ENCODE results near the gene FRMD4B.

- TF ChIP-seq ATOH8 (CRISPR knock-in tag; IDR thresholded peaks at IDR 0.05; ENCODE audit: low read depth) (no peak), HMGXB4 (CRISPR knock-in tag; IDR thresholded peaks at IDR 0.05; ENCODE audit: borderline replicate concordance) (no peak), CBX2 (IDR thresholded peaks at IDR 0.05; ENCODE audit: borderline replicate concordance, low read depth) (no peak), EP300 (IDR thresholded peaks at IDR 0.05) (no peak), KDM1A (IDR thresholded peaks at IDR 0.05; ENCODE audit: low read depth) (no peak), POLR2A (IDR thresholded peaks at IDR 0.05; ENCODE audit: low read length) (no peak), E2F6 (IDR thresholded peaks at IDR 0.05; ENCODE audit: borderline replicate concordance, low read depth) (no peak), RFX5 (IDR thresholded peaks at IDR 0.05) (no peak), RAD21 (conservative IDR thresholded peaks at IDR 0.05 in 1 of 2, IDR thresholded peaks at IDR 0.05 in 1 of 2) (no peak), CHD2 (IDR thresholded peaks at IDR 0.05; ENCODE audit: low read length, partially characterized antibody) (no peak), MAX (IDR thresholded peaks at IDR 0.05) (no peak), POLR2AphosphoS2 (conservative IDR thresholded peaks at IDR 0.05; ENCODE audit: low read length) (no peak)
- TF ChIP-seq, protein P1, sequence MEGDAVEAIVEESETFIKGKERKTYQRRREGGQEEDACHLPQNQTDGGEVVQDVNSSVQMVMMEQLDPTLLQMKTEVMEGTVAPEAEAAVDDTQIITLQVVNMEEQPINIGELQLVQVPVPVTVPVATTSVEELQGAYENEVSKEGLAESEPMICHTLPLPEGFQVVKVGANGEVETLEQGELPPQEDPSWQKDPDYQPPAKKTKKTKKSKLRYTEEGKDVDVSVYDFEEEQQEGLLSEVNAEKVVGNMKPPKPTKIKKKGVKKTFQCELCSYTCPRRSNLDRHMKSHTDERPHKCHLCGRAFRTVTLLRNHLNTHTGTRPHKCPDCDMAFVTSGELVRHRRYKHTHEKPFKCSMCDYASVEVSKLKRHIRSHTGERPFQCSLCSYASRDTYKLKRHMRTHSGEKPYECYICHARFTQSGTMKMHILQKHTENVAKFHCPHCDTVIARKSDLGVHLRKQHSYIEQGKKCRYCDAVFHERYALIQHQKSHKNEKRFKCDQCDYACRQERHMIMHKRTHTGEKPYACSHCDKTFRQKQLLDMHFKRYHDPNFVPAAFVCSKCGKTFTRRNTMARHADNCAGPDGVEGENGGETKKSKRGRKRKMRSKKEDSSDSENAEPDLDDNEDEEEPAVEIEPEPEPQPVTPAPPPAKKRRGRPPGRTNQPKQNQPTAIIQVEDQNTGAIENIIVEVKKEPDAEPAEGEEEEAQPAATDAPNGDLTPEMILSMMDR (IDR thresholded peaks at IDR 0.05) = no peak
- TF ChIP-seq, protein P2, sequence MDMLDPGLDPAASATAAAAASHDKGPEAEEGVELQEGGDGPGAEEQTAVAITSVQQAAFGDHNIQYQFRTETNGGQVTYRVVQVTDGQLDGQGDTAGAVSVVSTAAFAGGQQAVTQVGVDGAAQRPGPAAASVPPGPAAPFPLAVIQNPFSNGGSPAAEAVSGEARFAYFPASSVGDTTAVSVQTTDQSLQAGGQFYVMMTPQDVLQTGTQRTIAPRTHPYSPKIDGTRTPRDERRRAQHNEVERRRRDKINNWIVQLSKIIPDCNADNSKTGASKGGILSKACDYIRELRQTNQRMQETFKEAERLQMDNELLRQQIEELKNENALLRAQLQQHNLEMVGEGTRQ (IDR thresholded peaks at IDR 0.05) = no peak
These were observed 131.5 kb downstream of the FRMD4B start for GRCh38 chr3:69254351-69254750.

Data from A549 (cell line).